Mesothelial cell of epicardium (in vitro differentiated cells): Measurements from ENCODE around the gene FAM53B. TPM values are rescaled to one million over a fixed set of nuclear protein-coding genes. Genes with fewer than 3 reads are reported as not detected.

Source experiments
- DNase-seq, 2 experiments: peaks; one replicate each; pipeline ENCODE4 v3.0.0; 2021; ENCODE audit warnings: low spot score in 2 of 2; ENCODE audit not compliant: unreplicated experiment in 2 of 2
- H3K27ac Mint-ChIP-seq: 2 replicates; pipeline ENCODE4 v1.8.0; 2021; ENCODE audit warnings: mixed read lengths
- H3K27me3 Mint-ChIP-seq: 2 replicates; pipeline ENCODE4 v1.8.0; 2021; ENCODE audit warnings: low read depth, mixed read lengths
- H3K36me3 Mint-ChIP-seq: 2 replicates; pipeline ENCODE4 v1.8.0; 2021; ENCODE audit warnings: mixed read lengths
- H3K4me1 Mint-ChIP-seq: 2 replicates; pipeline ENCODE4 v1.8.0; 2021; ENCODE audit warnings: mixed read lengths
- H3K4me3 Mint-ChIP-seq: 2 replicates; pipeline ENCODE4 v1.8.0; 2021; ENCODE audit warnings: mild to moderate bottlenecking, moderate library complexity, mixed read lengths
- H3K9me3 Mint-ChIP-seq: 2 replicates; pipeline ENCODE4 v1.8.0; 2021; ENCODE audit warnings: mixed read lengths
- total RNA-seq: library from RNA; stranded (reverse); gene quantifications from 3 replicates; pipeline ENCODE4 v1.2.1, GENCODE V29; 2021
- TF ChIP-seq, protein P1 (sequence below): fragments of 200-600 bp; sonication (generic); IDR thresholded peaks from one replicate; pipeline ENCODE4 v1.5.0; 2021; ENCODE audit warnings: antibody characterized with exemption; ENCODE audit not compliant: unreplicated experiment

FAM53B gene
- total RNA-seq, 1 donor from 2014 or later: 42.0 TPM

DNA sequence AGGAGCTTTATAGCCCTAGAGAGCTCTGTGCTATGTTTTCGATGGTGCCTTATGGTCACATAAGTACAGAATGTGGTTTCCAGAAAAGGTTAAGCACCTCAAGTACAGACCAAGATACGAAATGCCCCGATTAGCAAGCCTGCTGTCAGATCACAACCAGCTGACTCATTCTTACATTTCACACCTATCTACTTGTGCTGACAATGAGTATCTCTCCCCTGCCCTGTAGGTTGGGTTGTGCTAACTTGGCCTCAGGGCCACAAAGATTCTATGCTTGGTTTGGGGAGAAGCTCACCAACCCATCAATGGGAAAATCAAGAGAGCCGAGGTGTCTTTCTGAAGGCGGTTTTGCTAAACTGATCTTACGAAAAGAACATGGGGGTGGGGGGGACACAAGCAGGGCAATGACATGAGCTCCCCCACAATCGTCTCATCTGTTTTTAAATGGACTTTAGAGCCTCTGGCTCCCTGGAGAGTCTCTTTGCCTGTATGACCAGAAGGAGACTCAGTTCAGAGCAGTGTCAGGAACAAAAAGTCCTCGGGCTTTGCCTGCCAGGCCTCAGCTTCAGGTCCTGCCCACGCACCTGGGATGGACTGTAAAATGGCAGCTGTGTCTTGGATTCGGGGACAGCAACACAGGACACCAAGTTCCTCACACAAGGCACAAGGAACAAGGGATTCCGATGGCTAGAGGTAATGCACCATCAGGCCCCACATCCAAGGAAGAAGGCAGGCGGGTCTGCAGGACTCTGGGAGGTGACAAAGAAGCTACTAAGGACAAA, 55.1 kb downstream of the FAM53B start:
- DNase-seq: no peak
- Mint-ChIP-seq H3K27ac (no peak overlapping the region), H3K4me1 (peaks cover 19% of the 10 kb centered on the region), H3K27me3 (no peaks in the 10 kb centered on the region), H3K36me3 (peaks cover 6% of the 10 kb centered on the region), H3K4me3 (no peak overlapping the region), H3K9me3 (no peaks in the 10 kb centered on the region)
- TF ChIP-seq, protein P1, sequence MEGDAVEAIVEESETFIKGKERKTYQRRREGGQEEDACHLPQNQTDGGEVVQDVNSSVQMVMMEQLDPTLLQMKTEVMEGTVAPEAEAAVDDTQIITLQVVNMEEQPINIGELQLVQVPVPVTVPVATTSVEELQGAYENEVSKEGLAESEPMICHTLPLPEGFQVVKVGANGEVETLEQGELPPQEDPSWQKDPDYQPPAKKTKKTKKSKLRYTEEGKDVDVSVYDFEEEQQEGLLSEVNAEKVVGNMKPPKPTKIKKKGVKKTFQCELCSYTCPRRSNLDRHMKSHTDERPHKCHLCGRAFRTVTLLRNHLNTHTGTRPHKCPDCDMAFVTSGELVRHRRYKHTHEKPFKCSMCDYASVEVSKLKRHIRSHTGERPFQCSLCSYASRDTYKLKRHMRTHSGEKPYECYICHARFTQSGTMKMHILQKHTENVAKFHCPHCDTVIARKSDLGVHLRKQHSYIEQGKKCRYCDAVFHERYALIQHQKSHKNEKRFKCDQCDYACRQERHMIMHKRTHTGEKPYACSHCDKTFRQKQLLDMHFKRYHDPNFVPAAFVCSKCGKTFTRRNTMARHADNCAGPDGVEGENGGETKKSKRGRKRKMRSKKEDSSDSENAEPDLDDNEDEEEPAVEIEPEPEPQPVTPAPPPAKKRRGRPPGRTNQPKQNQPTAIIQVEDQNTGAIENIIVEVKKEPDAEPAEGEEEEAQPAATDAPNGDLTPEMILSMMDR: no peak

DNA sequence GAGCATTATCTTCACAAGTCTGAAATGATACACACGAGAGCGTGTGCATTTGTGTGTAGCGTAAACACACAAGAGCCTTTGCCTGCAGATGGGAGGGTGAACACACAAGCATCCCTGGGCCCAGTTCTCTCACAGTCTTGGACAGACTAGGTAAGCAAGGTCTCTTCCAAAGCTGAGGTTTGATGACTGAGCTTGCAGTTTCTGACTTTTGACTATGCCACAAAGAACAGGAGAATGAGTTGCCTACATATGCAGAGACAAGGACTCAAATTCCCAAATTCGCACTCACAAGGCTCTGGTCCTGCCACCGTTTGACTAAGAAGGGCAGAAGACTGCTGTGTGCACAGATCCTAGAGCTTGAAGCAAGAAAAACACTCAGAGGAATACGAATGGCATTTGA, 55.8 kb downstream of the FAM53B start:
- Mint-ChIP-seq H3K4me3 (no peak overlapping the region), H3K36me3 (peaks cover 6% of the 10 kb centered on the region), H3K27ac (no peak overlapping the region), H3K27me3 (no peaks in the 10 kb centered on the region), H3K4me1 (peaks cover 15% of the 10 kb centered on the region), H3K9me3 (no peaks in the 10 kb centered on the region)
- DNase-seq: no peak
- TF ChIP-seq, protein P1: no peak

DNA sequence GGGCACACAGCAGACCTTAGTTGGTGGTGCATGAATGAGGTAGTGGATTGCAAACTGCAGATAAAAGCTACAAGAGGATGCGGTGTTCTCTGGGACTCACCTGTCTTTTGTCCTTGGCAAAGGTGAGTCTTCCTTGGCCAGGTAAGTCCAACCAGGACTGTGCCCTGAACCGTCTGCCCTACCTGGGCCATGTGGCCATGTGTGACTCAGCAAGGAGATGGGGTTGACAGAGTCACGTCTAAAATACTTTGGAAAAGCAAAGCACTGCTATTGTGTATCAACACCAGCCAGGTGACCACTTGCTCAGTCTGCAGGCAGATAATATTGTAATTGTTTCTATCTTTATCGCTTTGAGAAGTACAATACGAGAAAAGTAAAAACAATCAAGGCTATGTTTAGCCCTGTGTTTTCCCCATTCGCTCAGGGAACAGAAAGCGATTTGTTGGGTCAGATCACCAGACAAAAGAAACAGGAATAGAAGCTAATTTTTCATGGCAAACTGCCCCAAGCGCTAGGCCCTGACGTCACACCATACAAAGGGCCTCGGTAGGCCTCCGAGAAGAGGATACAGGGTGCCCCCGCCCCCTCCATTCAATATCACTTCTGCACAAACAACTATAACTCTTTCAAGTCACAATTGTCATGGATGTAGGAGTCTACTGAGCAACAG, 57.3 kb downstream of the FAM53B start:
- no peak for DNase-seq
- peaks cover 16% of the 10 kb centered on the region for H3K4me1 Mint-ChIP-seq
- no peaks in the 10 kb centered on the region for H3K27me3 Mint-ChIP-seq
- no peak overlapping the region for H3K27ac Mint-ChIP-seq
- H3K36me3 Mint-ChIP-seq: peaks cover 6% of the 10 kb centered on the region
- no peaks in the 10 kb centered on the region for H3K9me3 Mint-ChIP-seq
- H3K4me3 Mint-ChIP-seq: no peak overlapping the region
- TF ChIP-seq, protein P1: no peak

DNA sequence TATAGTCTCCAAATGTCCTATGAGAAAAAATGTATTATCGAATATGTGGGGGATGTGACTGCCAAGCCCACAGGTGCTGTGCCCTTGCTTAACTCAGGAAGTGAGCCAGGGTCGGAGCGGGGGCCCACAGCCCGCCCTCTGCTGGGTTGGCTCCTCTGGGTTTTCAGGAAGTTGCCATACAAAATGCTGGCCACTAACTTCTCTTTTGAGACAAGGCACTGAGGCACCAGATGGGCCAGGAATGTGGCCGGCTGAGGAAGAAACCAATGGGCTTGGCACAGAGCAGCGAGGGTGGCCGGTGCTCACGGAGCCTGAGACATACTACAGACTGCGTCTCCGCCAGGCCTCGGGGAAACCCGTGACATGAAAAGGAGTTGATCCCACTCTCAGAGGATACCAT, 58.9 kb downstream of the FAM53B start:
- no peaks in the 10 kb centered on the region for H3K9me3 Mint-ChIP-seq
- peaks cover 12% of the 10 kb centered on the region for H3K4me1 Mint-ChIP-seq
- H3K36me3 Mint-ChIP-seq: peaks cover 18% of the 10 kb centered on the region
- no peak overlapping the region for H3K4me3 Mint-ChIP-seq
- no peak for DNase-seq
- H3K27me3 Mint-ChIP-seq: no peaks in the 10 kb centered on the region
- TF ChIP-seq, protein P1: no peak
- H3K27ac Mint-ChIP-seq: peak overlapping the region; percentile 1

DNA sequence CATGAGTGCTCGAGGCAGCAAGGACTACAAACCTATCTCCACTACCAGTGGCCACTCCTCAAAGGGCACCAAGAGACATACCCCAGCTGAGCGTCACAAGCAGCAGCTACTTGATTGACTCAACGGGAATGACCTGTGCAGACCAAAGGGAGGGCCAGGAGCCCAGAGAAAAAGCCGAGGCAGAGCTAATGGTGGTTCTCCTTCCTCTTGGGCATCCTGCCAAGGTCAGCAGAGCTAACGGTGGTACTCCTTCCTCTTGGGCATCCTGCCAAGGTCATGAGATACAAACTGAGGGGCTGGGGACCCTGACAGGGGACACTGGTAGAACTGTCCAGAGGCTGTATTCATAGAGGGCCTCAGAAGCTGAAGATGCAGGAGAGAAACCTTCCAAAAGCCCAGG, 60.4 kb downstream of the FAM53B start:
- H3K36me3 Mint-ChIP-seq: peaks cover 18% of the 10 kb centered on the region
- H3K4me3 Mint-ChIP-seq: no peak overlapping the region
- no peaks in the 10 kb centered on the region for H3K9me3 Mint-ChIP-seq
- DNase-seq: no peak
- H3K4me1 Mint-ChIP-seq: peaks cover 12% of the 10 kb centered on the region
- TF ChIP-seq, protein P1: no peak
- no peaks in the 10 kb centered on the region for H3K27me3 Mint-ChIP-seq
- no peak overlapping the region for H3K27ac Mint-ChIP-seq
